Measurements from ENCODE around the gene TBC1D22A.

- no peak for TF ChIP-seq CTCF (conservative IDR thresholded peaks at IDR 0.05; ENCODE audit: low read depth, low read length)
- no peak for TF ChIP-seq EZH2 (IDR thresholded peaks at IDR 0.05; ENCODE audit: low read length, unreplicated experiment)
- TF ChIP-seq EZH2phosphoT487 (IDR thresholded peaks at IDR 0.05; ENCODE audit: borderline replicate concordance, low read length) = no peak
Measured at GRCh38 chr22:47175151-47176025, 412.9 kb downstream of the TBC1D22A start.

All from PC-3 (cell line).